Right lobe of liver (tissue), 6 donors: ENCODE measurements around the gene DNM1. TPM values are rescaled to one million over a fixed set of nuclear protein-coding genes. Genes with fewer than 3 reads are reported as not detected.
"Not testable (repeated sequence)": the region's sequence is repeated elsewhere in the genome, so short reads cannot be mapped to it uniquely, and the experiment has no call there.

Source experiments
- ATAC-seq, 4 donors: fragments of 200-7000 bp; cut with Tn5 transposase; one replicate each; pipeline ENCODE4 v1.9.1; 2020; ENCODE audit warnings: mild to moderate bottlenecking in 4 of 4, moderate library complexity in 4 of 4
- DNase-seq, 3 donors: peaks; one replicate each; pipeline ENCODE4 v3.0.0-alpha.2; 2020
- H3K27ac ChIP-seq, 3 donors: fragments of 200-600 bp; one replicate each; pipeline ENCODE4 v1.8.0; 2022
- H3K27me3 ChIP-seq, 2 donors: fragments of 200-600 bp; one replicate each; pipeline ENCODE4 v1.8.0; 2022
- H3K36me3 ChIP-seq, 4 donors: fragments of 200-600 bp; sonication (generic) in 1 of 4; one replicate each; pipeline versions ENCODE4 v1.5.1 to v1.8.0; 2017 to 2022; ENCODE audit warnings: control low read depth in 1 of 4
- H3K4me1 ChIP-seq, 4 donors: fragments of 200-600 bp; sonication (generic) in 1 of 4; one replicate each; pipeline versions ENCODE4 v1.5.1 to v1.8.0; 2017 to 2022; ENCODE audit warnings: control low read depth in 1 of 4
- H3K4me3 ChIP-seq, 3 donors: fragments of 200-600 bp; one replicate each; pipeline ENCODE4 v1.8.0; 2022
- H3K9me3 ChIP-seq, 4 donors: fragments of 200-600 bp; sonication (generic) in 1 of 4; one replicate each; pipeline versions ENCODE4 v1.5.1 to v1.8.0; 2017 to 2022; ENCODE audit warnings: control low read depth in 1 of 4
- POLR2A ChIP-seq: fragments of 450-650 bp; IDR thresholded peaks from one replicate; pipeline ENCODE4 v1.6.1; 2017; ENCODE audit warnings: antibody characterized with exemption, mild to moderate bottlenecking
- WGBS: methylation state at CpG from one replicate; pipeline ENCODE4 v1.1.6; 2018; ENCODE audit warnings: low coverage, low lambda C conversion rate; ENCODE audit not compliant: insufficient coverage; ENCODE audit errors: missing lambda C conversion rate; 5-methylcytosine and 5-hydroxymethylcytosine counted together
- intact Hi-C, 2 donors: fragments of 100-400 bp; cut with DNase I; formaldehyde crosslinking; loops; one replicate each; pipeline versions ENCODE4 v1.11.2 to v1.14.1; 2022
- total RNA-seq, 6 experiments: library from RNA; depleted of rRNA in 2 of 6; stranded (reverse); fragments of >200 nt in 2 of 6; fragmentation: NEBNext Ultra II Directional in 3 of 6; extraction: Animal tissue kit (Norgen Biotek cat#: 25700) in 3 of 6; gene quantifications; one replicate each; pipeline versions ENCODE4 v1.1.0 to v1.2.4, GENCODE V29; 2016 to 2023
- TF ChIP-seq, protein P1 (sequence below), 4 donors: fragments of 200-600 bp in 3 of 4; fragments of 450-650 bp in 1 of 4; IDR thresholded peaks; one replicate each; pipeline versions ENCODE4 v1.5.1 to v1.8.0; 2016 to 2022; ENCODE audit warnings: antibody characterized with exemption in 4 of 4, mild to moderate bottlenecking in 2 of 4
- donor health status: DM: no; HTN: yes; CAD: no.
- donor health status: DM: no; HTN: no; CAD: no.
- donor health status: DM: no; HTN: no; CAD: no.
- donor health status: DM: no; HTN: yes; CAD: no.
- donor health status: DM: no; HTN: yes; CAD: no.

DNM1 gene
- total RNA-seq, 6 experiments from 2014 or later: 0.43 to 3.1 (median 1.8) TPM

GRCh38 chr9:128224877-128225276, 21.7 kb downstream of the DNM1 start:
- 70% methylated on average over 2 of the region's 7 CpGs for WGBS
- Histone ChIP-seq H3K4me1 (no peaks in the 10 kb centered on the region), H3K4me3 (no peak overlapping the region), H3K36me3 (no peaks in the 10 kb centered on the region), H3K27me3 (no peaks in the 10 kb centered on the region), H3K9me3 (no peaks in the 10 kb centered on the region), H3K27ac (no peak overlapping the region)
- intact Hi-C loops: no loop called here
- DNase-seq: no peak
- no peak for ATAC-seq
- TF ChIP-seq POLR2A: no peak
- TF ChIP-seq, protein P1, sequence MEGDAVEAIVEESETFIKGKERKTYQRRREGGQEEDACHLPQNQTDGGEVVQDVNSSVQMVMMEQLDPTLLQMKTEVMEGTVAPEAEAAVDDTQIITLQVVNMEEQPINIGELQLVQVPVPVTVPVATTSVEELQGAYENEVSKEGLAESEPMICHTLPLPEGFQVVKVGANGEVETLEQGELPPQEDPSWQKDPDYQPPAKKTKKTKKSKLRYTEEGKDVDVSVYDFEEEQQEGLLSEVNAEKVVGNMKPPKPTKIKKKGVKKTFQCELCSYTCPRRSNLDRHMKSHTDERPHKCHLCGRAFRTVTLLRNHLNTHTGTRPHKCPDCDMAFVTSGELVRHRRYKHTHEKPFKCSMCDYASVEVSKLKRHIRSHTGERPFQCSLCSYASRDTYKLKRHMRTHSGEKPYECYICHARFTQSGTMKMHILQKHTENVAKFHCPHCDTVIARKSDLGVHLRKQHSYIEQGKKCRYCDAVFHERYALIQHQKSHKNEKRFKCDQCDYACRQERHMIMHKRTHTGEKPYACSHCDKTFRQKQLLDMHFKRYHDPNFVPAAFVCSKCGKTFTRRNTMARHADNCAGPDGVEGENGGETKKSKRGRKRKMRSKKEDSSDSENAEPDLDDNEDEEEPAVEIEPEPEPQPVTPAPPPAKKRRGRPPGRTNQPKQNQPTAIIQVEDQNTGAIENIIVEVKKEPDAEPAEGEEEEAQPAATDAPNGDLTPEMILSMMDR (IDR thresholded peaks at IDR 0.05): no peak

DNA sequence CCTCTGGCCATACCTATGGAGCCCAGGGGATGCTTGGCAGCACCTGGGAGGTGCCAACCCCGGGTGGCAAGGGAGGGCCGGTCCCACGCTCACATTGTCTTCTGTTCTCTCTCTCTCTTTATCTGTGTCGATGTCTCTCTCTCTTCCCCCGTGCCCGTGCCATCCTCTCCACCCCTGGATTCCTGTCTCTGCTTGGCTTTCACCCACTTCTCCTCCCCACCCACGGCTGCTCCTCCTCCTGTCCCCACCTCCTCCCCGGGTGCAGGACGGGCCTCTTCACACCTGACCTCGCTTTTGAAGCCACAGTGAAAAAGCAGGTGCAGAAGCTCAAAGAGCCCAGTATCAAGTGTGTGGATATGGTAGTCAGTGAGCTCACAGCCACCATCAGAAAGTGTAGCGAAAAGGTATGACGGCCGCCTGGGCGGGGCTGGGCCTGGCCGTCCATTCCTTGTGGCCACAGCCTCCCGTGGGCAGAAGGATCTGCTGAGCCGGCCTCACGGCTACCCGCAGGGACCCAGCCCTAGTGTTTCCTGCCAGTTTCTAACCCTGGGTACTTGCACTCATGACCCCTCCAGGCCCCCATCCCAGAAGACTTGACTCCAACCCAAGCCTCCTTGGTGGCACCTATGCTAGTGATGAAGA, 22.7 kb downstream of the DNM1 start:
- DNase-seq: no peak
- Histone ChIP-seq H3K27ac (no peak overlapping the region), H3K4me1 (no peaks in the 10 kb centered on the region), H3K4me3 (no peak overlapping the region), H3K27me3 (no peaks in the 10 kb centered on the region), H3K9me3 (no peaks in the 10 kb centered on the region), H3K36me3 (no peaks in the 10 kb centered on the region)
- TF ChIP-seq POLR2A: no peak
- TF ChIP-seq, protein P1 (IDR thresholded peaks at IDR 0.05): no peak
- intact Hi-C loops: no loop called here
- no peak for ATAC-seq
- WGBS: 76% methylated on average over 10 of the region's 19 CpGs

GRCh38 chr9:128226412-128226801, 23.2 kb downstream of the DNM1 start:
- no peak overlapping the region for H3K27ac ChIP-seq
- H3K9me3 ChIP-seq: no peaks in the 10 kb centered on the region
- no peak for TF ChIP-seq POLR2A
- TF ChIP-seq, protein P1 (IDR thresholded peaks at IDR 0.05): no peak
- ATAC-seq: no peak
- H3K36me3 ChIP-seq: no peaks in the 10 kb centered on the region
- intact Hi-C loops: no loop called here
- H3K4me3 ChIP-seq: no peak overlapping the region
- no peaks in the 10 kb centered on the region for H3K27me3 ChIP-seq
- DNase-seq: no peak
- WGBS: 83% methylated on average over 4 of the region's 5 CpGs
- no peaks in the 10 kb centered on the region for H3K4me1 ChIP-seq

DNA sequence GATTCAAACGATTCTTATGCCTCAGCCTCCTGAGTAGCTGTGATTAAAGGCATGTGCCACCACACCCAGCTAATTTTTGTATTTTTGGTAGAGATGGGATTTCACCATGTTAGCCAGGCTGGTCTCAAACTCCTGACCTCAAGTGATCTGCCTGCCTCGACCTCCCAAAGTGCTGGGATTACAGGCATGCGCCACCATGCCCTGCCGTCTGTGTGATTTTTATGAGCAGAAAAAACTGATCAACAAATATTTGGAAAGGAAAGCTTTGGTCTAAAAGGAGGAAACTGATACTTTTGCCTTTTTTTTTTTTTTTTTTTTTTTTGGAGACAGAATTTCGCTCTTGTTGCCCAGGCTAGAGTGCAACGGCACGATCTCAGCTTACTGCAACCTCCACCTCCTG, 27.7 kb downstream of the DNM1 start:
- H3K4me1 ChIP-seq, H3K4me3 ChIP-seq, intact Hi-C loops, H3K9me3 ChIP-seq, DNase-seq, H3K36me3 ChIP-seq, H3K27ac ChIP-seq, H3K27me3 ChIP-seq, ATAC-seq: not testable (repeated sequence)
- 75% methylated on average over 6 of the region's 7 CpGs for WGBS

DNA sequence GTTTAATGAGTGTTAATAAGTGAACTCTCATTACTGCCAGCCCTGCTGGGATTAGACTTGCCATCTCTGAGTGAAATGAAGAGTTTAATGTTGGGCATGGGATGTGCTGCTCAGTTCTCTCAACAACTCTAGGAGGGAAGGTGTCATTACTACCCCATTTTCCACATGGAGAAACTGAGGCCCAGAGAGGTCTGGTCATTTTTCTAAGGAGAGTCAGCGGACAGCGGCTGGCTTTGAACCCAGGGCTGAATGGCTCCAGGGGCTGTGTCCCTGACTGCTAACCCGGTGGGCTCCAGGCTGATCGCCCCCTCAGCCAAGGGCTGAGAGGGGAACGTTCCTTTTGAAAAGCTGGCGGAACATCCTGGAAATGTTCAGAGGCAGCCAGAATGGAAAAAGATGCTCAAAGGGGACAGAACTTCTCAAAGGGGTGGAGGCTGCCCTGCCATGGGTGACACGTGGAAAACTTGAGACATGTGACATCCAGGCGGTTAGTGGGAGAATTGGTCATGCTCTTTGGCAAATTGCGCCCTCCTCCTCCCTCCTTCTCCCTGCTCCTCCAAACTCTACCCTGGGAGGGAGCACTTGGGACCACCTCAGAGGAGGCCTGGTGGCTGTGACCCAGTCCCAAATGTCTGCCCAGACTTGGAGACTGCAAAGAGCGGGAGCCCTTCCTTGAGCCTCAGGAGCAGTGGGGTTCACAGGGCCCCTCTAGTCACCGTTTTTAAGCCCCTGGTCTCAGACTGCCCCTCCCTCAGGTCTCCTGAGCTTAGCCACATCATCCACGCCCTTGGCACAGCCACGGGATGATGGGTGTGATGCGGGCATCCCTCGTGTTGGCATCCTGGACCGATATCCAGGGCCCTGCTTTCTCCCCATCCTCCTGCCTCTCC, 28.7 kb downstream of the DNM1 start:
- Histone ChIP-seq H3K4me1 (no peaks in the 10 kb centered on the region), H3K4me3 (no peak overlapping the region), H3K27ac (no peak overlapping the region), H3K27me3 (no peaks in the 10 kb centered on the region), H3K9me3 (no peaks in the 10 kb centered on the region), H3K36me3 (no peaks in the 10 kb centered on the region)
- 36% methylated on average over 4 of the region's 16 CpGs for WGBS
- ATAC-seq (no peak), DNase-seq (no peak)
- intact Hi-C loops: no loop called here
- no peak for TF ChIP-seq POLR2A
- TF ChIP-seq, protein P1 (IDR thresholded peaks at IDR 0.05): no peak
